ENCODE data around the gene MDFIC.

DNA sequence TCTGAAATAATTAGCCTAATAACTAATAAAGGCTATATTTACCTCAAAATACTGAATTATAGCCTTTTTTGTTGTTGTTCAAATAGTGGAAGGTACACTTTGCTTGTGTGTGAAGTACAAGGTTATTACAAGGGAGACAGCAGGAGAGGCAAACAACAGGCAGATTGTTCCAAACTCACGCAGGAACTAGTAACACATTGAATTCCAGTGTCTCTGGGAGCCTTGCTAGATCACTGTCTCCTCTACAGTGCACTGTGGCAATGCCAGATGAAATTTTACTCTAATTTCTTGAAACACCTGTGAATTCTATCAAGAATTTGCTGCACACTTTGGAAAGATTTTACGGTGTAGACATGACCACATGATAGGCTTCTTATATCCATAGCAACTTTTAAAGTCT is 112.6 kb downstream of the MDFIC start:
- TF ChIP-seq, protein P1, sequence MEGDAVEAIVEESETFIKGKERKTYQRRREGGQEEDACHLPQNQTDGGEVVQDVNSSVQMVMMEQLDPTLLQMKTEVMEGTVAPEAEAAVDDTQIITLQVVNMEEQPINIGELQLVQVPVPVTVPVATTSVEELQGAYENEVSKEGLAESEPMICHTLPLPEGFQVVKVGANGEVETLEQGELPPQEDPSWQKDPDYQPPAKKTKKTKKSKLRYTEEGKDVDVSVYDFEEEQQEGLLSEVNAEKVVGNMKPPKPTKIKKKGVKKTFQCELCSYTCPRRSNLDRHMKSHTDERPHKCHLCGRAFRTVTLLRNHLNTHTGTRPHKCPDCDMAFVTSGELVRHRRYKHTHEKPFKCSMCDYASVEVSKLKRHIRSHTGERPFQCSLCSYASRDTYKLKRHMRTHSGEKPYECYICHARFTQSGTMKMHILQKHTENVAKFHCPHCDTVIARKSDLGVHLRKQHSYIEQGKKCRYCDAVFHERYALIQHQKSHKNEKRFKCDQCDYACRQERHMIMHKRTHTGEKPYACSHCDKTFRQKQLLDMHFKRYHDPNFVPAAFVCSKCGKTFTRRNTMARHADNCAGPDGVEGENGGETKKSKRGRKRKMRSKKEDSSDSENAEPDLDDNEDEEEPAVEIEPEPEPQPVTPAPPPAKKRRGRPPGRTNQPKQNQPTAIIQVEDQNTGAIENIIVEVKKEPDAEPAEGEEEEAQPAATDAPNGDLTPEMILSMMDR (IDR thresholded peaks at IDR 0.05; ENCODE audit: low read length), result no peak
- no peak for TF ChIP-seq EZH2 (optimal IDR thresholded peaks at IDR 0.05; ENCODE audit: low read depth, low read length)
- no peak for TF ChIP-seq EZH2phosphoT487 (IDR thresholded peaks at IDR 0.05; ENCODE audit: low read length)

Measured in MM.1S (cell line).